K562 (cell line): Measurements from ENCODE around the gene SLC4A2. TPM values are rescaled to one million over a fixed set of nuclear protein-coding genes. Genes with fewer than 3 reads are reported as not detected.

Experiments used
- ATAC-seq: fragments of 200-7000 bp; cut with Tn5 transposase; 3 replicates; pipeline ENCODE4 v1.9.1; 2020; ENCODE audit warnings: moderate library complexity
- BruUV-seq: library from RNA; stranded (reverse); fragments of 400-500 nt; replicated peaks from 2 replicates; lab custom pipeline; 2021; lab: Mats Ljungman, UMichigan
- CTCF ChIA-PET: fragments of 300-600 bp; formaldehyde crosslinking; extraction: SDS; loops from one replicate; lab custom pipeline; 2021; ENCODE audit warnings: low intra/inter-chr PET ratio; lab: Yijun Ruan, JAX
- POLR2A ChIA-PET: fragments of 300-600, 350-650 bp; sonication (Branson Sonifier 250); formaldehyde crosslinking; extraction: SDS; loops from one replicate; lab custom pipeline; 2021; ENCODE audit warnings: antibody characterized with exemption, inconsistent platforms; lab: Yijun Ruan, JAX
- DNase-seq, 4 experiments: peaks; one replicate each; pipeline versions ENCODE4 v3.0.0 to v3.0.0-alpha.2; 2011 to 2018; ENCODE audit warnings: low spot score in 3 of 4, mixed read lengths in 3 of 4; ENCODE audit errors: extremely low read depth in 1 of 4
- FAIRE-seq: peaks from 2 replicates; lab custom pipeline; 2011; peaks lifted over from hg19 to GRCh38; lab: Jason Lieb, UNC
- H2AFZ ChIP-seq: 2 replicates; pipeline ENCODE4 v1.6.0; 2011; ENCODE audit warnings: low read depth, low read length, control low read depth, inconsistent platforms
- H3K27ac ChIP-seq: fragments of 200-600 bp; 3 replicates; pipeline ENCODE4 v1.8.0; 2011; ENCODE audit warnings: low read depth, mild to moderate bottlenecking, control low read depth, inconsistent platforms, low read length, moderate library complexity, mixed read lengths; ENCODE audit errors: extremely low read depth
- H3K27me3 ChIP-seq, 2 experiments: fragments of 300-600 bp in 1 of 2; 2 replicates in 1 of 2; 3 replicates in 1 of 2; pipeline versions ENCODE4 v1.6.0 to v1.8.0; 2011; ENCODE audit warnings: inconsistent platforms in 2 of 2, low read length in 2 of 2, mild to moderate bottlenecking in 1 of 2, mixed read lengths in 1 of 2, moderate library complexity in 1 of 2; ENCODE audit not compliant: control insufficient read depth in 2 of 2, insufficient read depth in 2 of 2
- H3K36me3 ChIP-seq: fragments of 300-600 bp; 3 replicates; pipeline ENCODE4 v1.8.0; 2011; ENCODE audit warnings: mild to moderate bottlenecking, low read length, inconsistent platforms; ENCODE audit not compliant: control insufficient read depth, insufficient read depth
- H3K4me1 ChIP-seq, 2 experiments: fragments of 200-600 bp in 1 of 2; replicated peaks in 1 of 2; 2 replicates in 1 of 2; 3 replicates in 1 of 2; pipeline versions ENCODE4 v1.5.1 to v1.8.0; 2011; ENCODE audit warnings: inconsistent platforms in 2 of 2, low read length in 2 of 2, mild to moderate bottlenecking in 1 of 2, mixed read lengths in 1 of 2, moderate library complexity in 1 of 2; ENCODE audit not compliant: control insufficient read depth in 2 of 2, insufficient read depth in 2 of 2
- H3K4me2 ChIP-seq: 2 replicates; pipeline ENCODE4 v1.6.1; 2011; ENCODE audit warnings: low read length, control low read depth, inconsistent platforms, mixed read lengths; ENCODE audit not compliant: insufficient read depth
- H3K4me3 ChIP-seq: fragments of 200-600 bp; sonication (generic), shearing (Covaris generic); 2 replicates; pipeline ENCODE4 v1.5.1; 2016; ENCODE audit warnings: control low read depth, inconsistent platforms
- H3K79me2 ChIP-seq: fragments of 200-600 bp; 3 replicates; pipeline ENCODE4 v1.8.0; 2011; ENCODE audit warnings: low read length, inconsistent platforms; ENCODE audit not compliant: control insufficient read depth, insufficient read depth
- H3K9ac ChIP-seq, 2 experiments: 2 replicates each; pipeline versions ENCODE4 v1.6.0 to v1.6.1; 2011; ENCODE audit warnings: low read depth in 2 of 2, low read length in 2 of 2, control low read depth in 1 of 2, inconsistent platforms in 1 of 2, mild to moderate bottlenecking in 1 of 2, mixed read lengths in 1 of 2; ENCODE audit not compliant: insufficient read depth in 1 of 2
- H3K9me1 ChIP-seq: one replicate; pipeline ENCODE4 v1.6.0; 2011; ENCODE audit warnings: inconsistent platforms, mild to moderate bottlenecking, low read length, moderate library complexity; ENCODE audit not compliant: control insufficient read depth, insufficient read depth
- H3K9me3 ChIP-seq: replicated peaks from 2 replicates; pipeline ENCODE4 v1.5.1; 2011; ENCODE audit warnings: low read depth, low read length, inconsistent platforms; ENCODE audit not compliant: control insufficient read depth, insufficient read depth
- H4K20me1 ChIP-seq: replicated peaks from 2 replicates; pipeline ENCODE4 v1.6.1; 2011; ENCODE audit warnings: low read length, inconsistent platforms, mixed read lengths; ENCODE audit not compliant: control insufficient read depth, insufficient read depth
- E2F6 ChIP-seq, 2 experiments: IDR thresholded peaks; 2 replicates each; pipeline ENCODE4 v1.6.1; 2011; ENCODE audit warnings: borderline replicate concordance in 1 of 2, control low read depth in 1 of 2, low read depth in 1 of 2, low read length in 1 of 2, mild to moderate bottlenecking in 1 of 2, mixed read lengths in 1 of 2, moderate library complexity in 1 of 2; ENCODE audit not compliant: insufficient read depth in 1 of 2, insufficient read length in 1 of 2, poor library complexity in 1 of 2, severe bottlenecking in 1 of 2; ENCODE audit errors: extremely low read depth in 1 of 2
- GTF2B ChIP-seq: IDR thresholded peaks from 2 replicates; pipeline ENCODE4 v1.6.1; 2011; ENCODE audit not compliant: insufficient read length; ENCODE audit errors: extremely low read depth
- HBP1 ChIP-seq: fragments of 450-650 bp; formaldehyde crosslinking; IDR thresholded peaks from 2 replicates; pipeline ENCODE4 v1.4.0; 2022; ENCODE audit warnings: missing genetic modification characterization
- PML ChIP-seq: IDR thresholded peaks from 2 replicates; pipeline ENCODE4 v1.6.1; 2012; ENCODE audit warnings: low read length, inconsistent platforms
- RBM39 ChIP-seq: fragments of 200-400 bp; formaldehyde crosslinking; optimal IDR thresholded peaks from 2 replicates; pipeline ENCODE3; 2018; ENCODE audit warnings: low read depth, low read length
- SREBF2 ChIP-seq: sonication (generic); formaldehyde crosslinking; IDR thresholded peaks from 2 replicates; pipeline ENCODE4 v1.4.0; 2020; ENCODE audit warnings: mild to moderate bottlenecking, missing genetic modification reagents
- TAF15 ChIP-seq: fragments of 200-400 bp; formaldehyde crosslinking; IDR thresholded peaks from 2 replicates; pipeline ENCODE4 v1.6.1; 2017; ENCODE audit warnings: mild to moderate bottlenecking, low read depth, low read length, moderate library complexity
- ZNF232 ChIP-seq: sonication (generic); formaldehyde crosslinking; IDR thresholded peaks from 2 replicates; pipeline ENCODE4 v1.8.0; 2022; ENCODE audit warnings: mild to moderate bottlenecking, missing genetic modification reagents
- ZNF551 ChIP-seq: fragments of 250-450 bp; sonication (Bioruptor Pico); IDR thresholded peaks from 2 replicates; pipeline ENCODE4 v1.5.0; 2021; ENCODE audit warnings: mild to moderate bottlenecking, moderate library complexity
- WGBS: fragments of 100-300 bp; shearing (Covaris generic); methylation state at CpG from one replicate; pipeline ENCODE4 v1.1.6; 2016; ENCODE audit warnings: low coverage, mixed read lengths; ENCODE audit not compliant: insufficient coverage; ENCODE audit errors: missing lambda C conversion rate; 5-methylcytosine and 5-hydroxymethylcytosine counted together
- in situ Hi-C: fragments of 300-500 bp; cut with MboI; formaldehyde crosslinking; loops from 4 replicates; pipeline ENCODE4 v1.15.0; 2018; ENCODE audit warnings: inconsistent platforms, mixed read lengths
- intact Hi-C: fragments of 100-400 bp; cut with micrococcal nuclease; formaldehyde crosslinking; loops from 2 replicates; pipeline ENCODE4 v1.14.2; 2022
- polyA plus RNA-seq, 8 experiments: library from polyadenylated mRNA; depleted of rRNA in 4 of 8; stranded (reverse) in 5 of 8; unstranded in 3 of 8; fragments of >200 nt; fragmentation: Nextera tagmentation in 2 of 8; fragmentation: Illumina TruSeq in 1 of 8; extraction: Ambion mirVana in 2 of 8; extraction: Trizol in 1 of 8; gene quantifications; 2 replicates each; pipeline versions ENCODE4 v1.2.1 to v1.2.3, GENCODE V29; 2011 to 2014; ENCODE audit warnings: inconsistent platforms in 1 of 8, missing spikeins in 1 of 8
- total RNA-seq, 7 experiments: library from RNA; depleted of rRNA in 6 of 7; stranded (reverse); fragments of >200 nt in 6 of 7; fragmentation: Illumina TruSeq in 2 of 7; extraction: Trizol in 2 of 7; gene quantifications; 2 replicates each; pipeline versions ENCODE4 v1.2.1 to v1.2.3, GENCODE V29; 2011 to 2021; ENCODE audit warnings: low replicate concordance in 1 of 7
- TF ChIP-seq, protein P1 (sequence below): sonication (generic); formaldehyde crosslinking; IDR thresholded peaks from 2 replicates; pipeline ENCODE4 v1.8.0; 2022; ENCODE audit warnings: mild to moderate bottlenecking, missing genetic modification reagents

SLC4A2 gene
- total and polyA plus RNA-seq, 9 of the 15 experiments (the other 6 are each of a cell fraction or from before 2014, with no cell fraction given), result 11.4 to 375 (median 130) TPM

GRCh38 chr7:151110236-151110940, 51.0 kb downstream of the SLC4A2 start:
- in situ Hi-C loops, result no loop called here
- Histone ChIP-seq H3K4me2 (no peak overlapping the region), H3K4me1 (peaks cover 51 to 67% of the 10 kb centered on the region in 2 experiments), H3K79me2 (peaks cover 84% of the 10 kb centered on the region), H3K27ac (no peak overlapping the region; the same call in 2 of the 3 replicates), H3K9ac (peak overlapping the region in 1 of 2 experiments; percentile 68; a peak in 2 of 4 replicates), H3K36me3 (peaks cover 41% of the 10 kb centered on the region; the same call in 2 of the 3 replicates), H3K27me3 (no peaks in the 10 kb centered on the region), H3K9me3 (no peaks in the 10 kb centered on the region), H2AFZ (no peak overlapping the region), H4K20me1 (peaks cover 61% of the 10 kb centered on the region), H3K4me3 (no peak overlapping the region), H3K9me1 (peaks cover 19% of the 10 kb centered on the region)
- TF ChIP-seq HBP1 (CRISPR knock-in tag) (0 out of 2 replicates have a peak, but pooled peaks have one; percentile 14), SREBF2 (CRISPR knock-in tag) (0 out of 2 replicates have a peak, but pooled peaks have one; percentile 77), RBM39 (peak; percentile 30), GTF2B (no peak), ZNF551 (CRISPR knock-in tag) (no peak), TAF15 (0 out of 2 replicates have a peak, but pooled peaks have one; percentile 72), ZNF232 (CRISPR knock-in tag) (0 out of 2 replicates have a peak, but pooled peaks have one; percentile 20), PML (0 out of 2 replicates have a peak, but pooled peaks have one; percentile 10), E2F6 (IDR thresholded peaks at IDR 0.05; ENCODE audit: borderline replicate concordance in 1 of 2, extremely low read depth in 1 of 2, insufficient read depth in 1 of 2, insufficient read length in 1 of 2, low read depth in 1 of 2, low read length in 1 of 2, poor library complexity in 1 of 2, severe bottlenecking in 1 of 2) (no peak)
- TF ChIP-seq, protein P1, sequence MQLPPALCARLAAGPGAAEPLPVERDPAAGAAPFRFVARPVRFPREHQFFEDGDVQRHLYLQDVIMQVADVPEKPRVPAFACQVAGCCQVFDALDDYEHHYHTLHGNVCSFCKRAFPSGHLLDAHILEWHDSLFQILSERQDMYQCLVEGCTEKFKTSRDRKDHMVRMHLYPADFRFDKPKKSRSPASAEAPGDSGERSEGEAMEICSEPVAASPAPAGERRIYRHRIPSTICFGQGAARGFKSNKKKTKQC (CRISPR knock-in tag), result no peak
- 76% methylated on average over 11 of the region's 11 CpGs for WGBS
- ChIA-PET POLR2A (interaction anchor here (0.7 to 1.3 kb wide), 7 partner anchors 13 to 126 kb away, joined by 3 to 5 read pairs (median 4); no protein-coding TSS in a partner anchor), CTCF (interaction anchor here (0.6 to 2.8 kb wide), 13 partner anchors 19 to 332 kb away, joined by 3 to 33 read pairs (median 5); partner anchors contain the start of genes ABCB8 and AGAP3)
- intact Hi-C loops, result loop anchor here (5.0 kb wide), 2 partner anchors 148 to 213 kb away; no protein-coding TSS in a partner anchor
- FAIRE-seq (no peak), ATAC-seq (no peak), DNase-seq (no peak)
- BruUV-seq, result no TSS peak
